Measurements from ENCODE around the gene RELA. TPM values are rescaled to one million over a fixed set of nuclear protein-coding genes. Genes with fewer than 3 reads are reported as not detected.

Gene RELA
- total and polyA plus RNA-seq, 2 of the 13 experiments (the other 11 are each of a cell fraction or from before 2014, with no cell fraction given) = 21.4 to 40.5 TPM

GRCh38 chr11:65662799-65663638 lies at the start of gene RELA (continued):
- 0 out of 2 replicates have a peak, but pooled peaks have one; percentile 22 for TF ChIP-seq JUN (CRISPR knock-in tag; IDR thresholded peaks at IDR 0.05)
- no peak for TF ChIP-seq AKNA (CRISPR knock-in tag; IDR thresholded peaks at IDR 0.05; ENCODE audit: borderline replicate concordance)
- no peak for TF ChIP-seq ZNF709 (CRISPR knock-in tag; IDR thresholded peaks at IDR 0.05)
- peak; percentile 70; the same call in 1 of the 2 replicates for TF ChIP-seq MYPOP (CRISPR knock-in tag; IDR thresholded peaks at IDR 0.05)
- no peak for TF ChIP-seq ZNF160 (CRISPR knock-in tag; IDR thresholded peaks at IDR 0.05)
- peak; percentile 74; the same call in 1 of the 2 replicates for TF ChIP-seq NR2C2 (CRISPR knock-in tag; IDR thresholded peaks at IDR 0.05; ENCODE audit: borderline replicate concordance)
- TF ChIP-seq TRIM24 (CRISPR knock-in tag; IDR thresholded peaks at IDR 0.05) = no peak
- TF ChIP-seq JDP2 (CRISPR knock-in tag; IDR thresholded peaks at IDR 0.05; ENCODE audit: borderline replicate concordance) = no peak
- TF ChIP-seq MEIS2 (CRISPR knock-in tag; IDR thresholded peaks at IDR 0.05) = 0 out of 2 replicates have a peak, but pooled peaks have one; percentile 27
- TF ChIP-seq MED1 (CRISPR knock-in tag; IDR thresholded peaks at IDR 0.05) = peak; percentile 19; the same call in 1 of the 2 replicates
- TF ChIP-seq CHD2 (IDR thresholded peaks at IDR 0.05; ENCODE audit: low read depth, low read length) = no peak
- TF ChIP-seq HBP1 (CRISPR knock-in tag; IDR thresholded peaks at IDR 0.05; ENCODE audit: low read depth) = no peak
- TF ChIP-seq RFX3 (CRISPR knock-in tag; IDR thresholded peaks at IDR 0.05) = no peak
- peak; percentile 88 for TF ChIP-seq ZFX (CRISPR knock-in tag; IDR thresholded peaks at IDR 0.05; ENCODE audit: low read depth)
- TF ChIP-seq MYC (CRISPR knock-in tag; IDR thresholded peaks at IDR 0.05; ENCODE audit: borderline replicate concordance) = 0 out of 2 replicates have a peak, but pooled peaks have one; percentile 53
- TF ChIP-seq ATF7-NPFF (CRISPR knock-in tag; IDR thresholded peaks at IDR 0.05; ENCODE audit: low read depth) = peak; percentile 89
- TF ChIP-seq FOXA1 (IDR thresholded peaks at IDR 0.05) = no peak
- TF ChIP-seq FOXA1 (CRISPR knock-in tag; IDR thresholded peaks at IDR 0.05) = no peak
- peak; percentile 71; the same call in 1 of the 2 replicates for TF ChIP-seq ZNF225 (CRISPR knock-in tag; IDR thresholded peaks at IDR 0.05)

Measured in HepG2 (cell line).